Endothelial cell of umbilical vein (primary cell): ENCODE data around the gene PDE4B. TPM values are rescaled to one million over a fixed set of nuclear protein-coding genes. Genes with fewer than 3 reads are reported as not detected.

ENCODE experiments used
- BruUV-seq: library from RNA; stranded (reverse); fragments of 400-500 nt; replicated peaks from 2 replicates; lab custom pipeline; 2021; lab: Mats Ljungman, UMichigan
- CTCF ChIA-PET: fragments of 300-600, 350-600 bp; sonication (Branson Sonifier 250); formaldehyde crosslinking; loops from one replicate; lab custom pipeline; 2021; ENCODE audit warnings: antibody characterized with exemption, inconsistent platforms; lab: Charles Lee
- POLR2A ChIA-PET: fragments of 300-600, 350-600 bp; sonication (Branson Sonifier 250); formaldehyde crosslinking; loops from one replicate; lab custom pipeline; 2021; ENCODE audit warnings: antibody characterized with exemption, inconsistent platforms; lab: Charles Lee
- DNase-seq: peaks from one replicate; pipeline ENCODE4 v3.0.0-alpha.2; 2011; ENCODE audit warnings: low read depth, low spot score
- FAIRE-seq: peaks from 2 replicates; lab custom pipeline; 2011; peaks lifted over from hg19 to GRCh38; lab: Jason Lieb, UNC
- H2AFZ ChIP-seq: 2 replicates; pipeline ENCODE4 v1.6.0; 2012; ENCODE audit warnings: low read depth, low read length, control low read depth, inconsistent platforms
- H3K27ac ChIP-seq: 2 replicates; pipeline ENCODE4 v1.5.1; 2011; ENCODE audit warnings: low read depth, mild to moderate bottlenecking, control low read depth, low read length, moderate library complexity; ENCODE audit not compliant: insufficient read depth
- H3K27me3 ChIP-seq, 2 experiments: 2 replicates each; pipeline versions ENCODE4 v1.6.0 to v1.6.1; 2011; ENCODE audit warnings: low read length in 2 of 2, mixed read lengths in 1 of 2; ENCODE audit not compliant: control insufficient read depth in 2 of 2, insufficient read depth in 2 of 2
- H3K36me3 ChIP-seq, 2 experiments: 2 replicates in 1 of 2; 3 replicates in 1 of 2; pipeline ENCODE4 v1.5.1; 2011; ENCODE audit warnings: low read length in 2 of 2, mild to moderate bottlenecking in 1 of 2, moderate library complexity in 1 of 2; ENCODE audit not compliant: control insufficient read depth in 2 of 2, insufficient read depth in 2 of 2; ENCODE audit errors: extremely low read depth in 1 of 2
- H3K4me1 ChIP-seq: 3 replicates; pipeline ENCODE4 v1.5.1; 2011; ENCODE audit warnings: mild to moderate bottlenecking, low read length; ENCODE audit not compliant: control insufficient read depth, insufficient read depth; ENCODE audit errors: extremely low read depth
- H3K4me2 ChIP-seq: 2 replicates; pipeline ENCODE4 v1.6.1; 2011; ENCODE audit warnings: low read length, control low read depth, mixed read lengths; ENCODE audit not compliant: insufficient read depth
- H3K4me3 ChIP-seq, 3 experiments: fragments of 200-600 bp in 1 of 3; sonication (generic), shearing (Covaris generic) in 1 of 3; replicated peaks in 1 of 3; 2 replicates each; pipeline ENCODE4 v1.5.1; 2011 to 2016; ENCODE audit warnings: control low read depth in 3 of 3, low read length in 3 of 3, mild to moderate bottlenecking in 2 of 3, inconsistent platforms in 1 of 3, low read depth in 1 of 3, moderate library complexity in 1 of 3; ENCODE audit not compliant: insufficient read depth in 1 of 3
- H3K79me2 ChIP-seq: 2 replicates; pipeline ENCODE4 v1.6.0; 2012; ENCODE audit warnings: low read length, inconsistent platforms; ENCODE audit not compliant: control insufficient read depth, insufficient read depth
- H3K9ac ChIP-seq: replicated peaks from 2 replicates; pipeline ENCODE3; 2011; ENCODE audit warnings: low read length, control low read depth; ENCODE audit not compliant: insufficient read depth; ENCODE audit errors: extremely low read depth
- H3K9me1 ChIP-seq: replicated peaks from 3 replicates; pipeline ENCODE4 v1.6.0; 2011; ENCODE audit warnings: mild to moderate bottlenecking, low read length; ENCODE audit not compliant: control insufficient read depth, insufficient read depth; ENCODE audit errors: extremely low read depth
- H3K9me3 ChIP-seq: replicated peaks from 2 replicates; pipeline ENCODE4 v1.5.1; 2012; ENCODE audit warnings: low read length, inconsistent platforms; ENCODE audit not compliant: control insufficient read depth, insufficient read depth
- H4K20me1 ChIP-seq: replicated peaks from 2 replicates; pipeline ENCODE3; 2011; ENCODE audit warnings: mild to moderate bottlenecking, low read length; ENCODE audit not compliant: control insufficient read depth, insufficient read depth; ENCODE audit errors: extremely low read depth
- EZH2 ChIP-seq: IDR thresholded peaks from 2 replicates; pipeline ENCODE4 v1.6.1; 2012; ENCODE audit warnings: borderline replicate concordance, low read depth, mild to moderate bottlenecking, moderate library complexity, low read length, inconsistent platforms; ENCODE audit not compliant: severe bottlenecking
- FOS ChIP-seq: IDR thresholded peaks from 2 replicates; pipeline ENCODE4 v1.6.1; 2011; ENCODE audit warnings: mild to moderate bottlenecking, low read length, moderate library complexity, borderline replicate concordance; ENCODE audit not compliant: insufficient read depth
- GATA2 ChIP-seq: IDR thresholded peaks from 2 replicates; pipeline ENCODE4 v1.7.0; 2011; ENCODE audit warnings: low read depth, mild to moderate bottlenecking, moderate library complexity, mixed read lengths, low read length; ENCODE audit not compliant: insufficient read length, insufficient read depth
- JUN ChIP-seq: IDR thresholded peaks from 2 replicates; pipeline ENCODE4 v1.6.1; 2011; ENCODE audit warnings: borderline replicate concordance, low read depth; ENCODE audit not compliant: insufficient read length, insufficient read depth
- MAX ChIP-seq: IDR thresholded peaks from 2 replicates; pipeline ENCODE4 v1.6.1; 2011; ENCODE audit not compliant: insufficient read depth, insufficient read length
- MYC ChIP-seq: IDR thresholded peaks from one replicate; pipeline ENCODE4 v1.6.1; 2011; ENCODE audit warnings: mild to moderate bottlenecking, low read depth, low read length
- POLR2A ChIP-seq: IDR thresholded peaks from 2 replicates; pipeline ENCODE4 v1.6.1; 2012; ENCODE audit warnings: low read depth, mild to moderate bottlenecking, control low read depth, low read length
- POLR2AphosphoS5 ChIP-seq: IDR thresholded peaks from 2 replicates; pipeline ENCODE4 v1.6.1; 2012; ENCODE audit warnings: low read depth, mild to moderate bottlenecking, control low read depth, low read length, moderate library complexity; ENCODE audit not compliant: insufficient read depth
- dilution Hi-C: fragments of 300-500 bp; cut with MboI; formaldehyde crosslinking; loops from one replicate; pipeline ENCODE4 v1.15.0; 2019; ENCODE audit warnings: low sequenced_read_pairs; ENCODE audit not compliant: extremely low pct_ligation_motif_present
- intact Hi-C: fragments of 100-400 bp; cut with micrococcal nuclease; formaldehyde crosslinking; loops from one replicate; pipeline ENCODE4 v1.10.0; 2022
- polyA plus RNA-seq, 4 experiments: library from polyadenylated mRNA; depleted of rRNA in 3 of 4; stranded (reverse) in 3 of 4; unstranded in 1 of 4; fragments of >200 nt; gene quantifications; 2 replicates each; pipeline versions ENCODE4 v1.2.1 to v1.2.3, GENCODE V29; 2011 to 2012; ENCODE audit warnings: missing spikeins in 1 of 4
- total RNA-seq: library from RNA; stranded (reverse); gene quantifications from 2 replicates; pipeline ENCODE4 v1.2.3, GENCODE V29; 2021
- TF ChIP-seq, protein P1 (sequence below), 2 donors: IDR thresholded peaks; 1 replicate in 1 of 2; 2 replicates in 1 of 2; pipeline ENCODE4 v1.5.1; 2011; ENCODE audit warnings: low read length in 2 of 2, mild to moderate bottlenecking in 2 of 2, moderate library complexity in 2 of 2, control low read depth in 1 of 2, inconsistent platforms in 1 of 2, low read depth in 1 of 2; ENCODE audit not compliant: insufficient read depth in 1 of 2; ENCODE audit errors: extremely low read depth in 1 of 2

PDE4B gene
- total and polyA plus RNA-seq, 2 donors (not counting 3 experiments of a cell fraction or from before 2014, with no cell fraction given) = 63.5 to 69.8 TPM

GRCh38 chr1:65824103-65824502 lies 31.4 kb downstream of the PDE4B start:
- FAIRE-seq (no peak), DNase-seq (no peak)
- Histone ChIP-seq H3K4me1 (no peaks in the 10 kb centered on the region), H2AFZ (no peak overlapping the region), H3K4me3 (no peak overlapping the region), H3K9me1 (no peaks in the 10 kb centered on the region), H3K79me2 (no peaks in the 10 kb centered on the region), H3K4me2 (no peak overlapping the region), H3K27ac (no peak overlapping the region), H3K9ac (no peak overlapping the region), H3K9me3 (no peaks in the 10 kb centered on the region), H3K27me3 (no peaks in the 10 kb centered on the region), H3K36me3 (no peaks in the 10 kb centered on the region), H4K20me1 (no peaks in the 10 kb centered on the region)
- dilution Hi-C loops (no loop called here), intact Hi-C loops (no loop called here)
- BruUV-seq = no TSS peak
- CTCF ChIA-PET = no interaction called here
- TF ChIP-seq POLR2A (no peak), FOS (no peak), MYC (no peak), JUN (no peak), POLR2AphosphoS5 (no peak), EZH2 (no peak), GATA2 (no peak), MAX (no peak)
- TF ChIP-seq, protein P1, sequence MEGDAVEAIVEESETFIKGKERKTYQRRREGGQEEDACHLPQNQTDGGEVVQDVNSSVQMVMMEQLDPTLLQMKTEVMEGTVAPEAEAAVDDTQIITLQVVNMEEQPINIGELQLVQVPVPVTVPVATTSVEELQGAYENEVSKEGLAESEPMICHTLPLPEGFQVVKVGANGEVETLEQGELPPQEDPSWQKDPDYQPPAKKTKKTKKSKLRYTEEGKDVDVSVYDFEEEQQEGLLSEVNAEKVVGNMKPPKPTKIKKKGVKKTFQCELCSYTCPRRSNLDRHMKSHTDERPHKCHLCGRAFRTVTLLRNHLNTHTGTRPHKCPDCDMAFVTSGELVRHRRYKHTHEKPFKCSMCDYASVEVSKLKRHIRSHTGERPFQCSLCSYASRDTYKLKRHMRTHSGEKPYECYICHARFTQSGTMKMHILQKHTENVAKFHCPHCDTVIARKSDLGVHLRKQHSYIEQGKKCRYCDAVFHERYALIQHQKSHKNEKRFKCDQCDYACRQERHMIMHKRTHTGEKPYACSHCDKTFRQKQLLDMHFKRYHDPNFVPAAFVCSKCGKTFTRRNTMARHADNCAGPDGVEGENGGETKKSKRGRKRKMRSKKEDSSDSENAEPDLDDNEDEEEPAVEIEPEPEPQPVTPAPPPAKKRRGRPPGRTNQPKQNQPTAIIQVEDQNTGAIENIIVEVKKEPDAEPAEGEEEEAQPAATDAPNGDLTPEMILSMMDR (IDR thresholded peaks at IDR 0.05; ENCODE audit: extremely low read depth in 1 of 2, insufficient read depth in 1 of 2, low read depth in 1 of 2, low read length in 2 of 2) = no peak
- POLR2A ChIA-PET = no interaction called here
